ENCODE measurements around the gene SIM2. TPM values are rescaled to one million over a fixed set of nuclear protein-coding genes. Genes with fewer than 3 reads are reported as not detected.

SIM2 gene
- total and polyA plus RNA-seq, 2 of the 13 experiments (the other 11 are each of a cell fraction or from before 2014, with no cell fraction given), result 0.36 to 0.53 TPM

DNA sequence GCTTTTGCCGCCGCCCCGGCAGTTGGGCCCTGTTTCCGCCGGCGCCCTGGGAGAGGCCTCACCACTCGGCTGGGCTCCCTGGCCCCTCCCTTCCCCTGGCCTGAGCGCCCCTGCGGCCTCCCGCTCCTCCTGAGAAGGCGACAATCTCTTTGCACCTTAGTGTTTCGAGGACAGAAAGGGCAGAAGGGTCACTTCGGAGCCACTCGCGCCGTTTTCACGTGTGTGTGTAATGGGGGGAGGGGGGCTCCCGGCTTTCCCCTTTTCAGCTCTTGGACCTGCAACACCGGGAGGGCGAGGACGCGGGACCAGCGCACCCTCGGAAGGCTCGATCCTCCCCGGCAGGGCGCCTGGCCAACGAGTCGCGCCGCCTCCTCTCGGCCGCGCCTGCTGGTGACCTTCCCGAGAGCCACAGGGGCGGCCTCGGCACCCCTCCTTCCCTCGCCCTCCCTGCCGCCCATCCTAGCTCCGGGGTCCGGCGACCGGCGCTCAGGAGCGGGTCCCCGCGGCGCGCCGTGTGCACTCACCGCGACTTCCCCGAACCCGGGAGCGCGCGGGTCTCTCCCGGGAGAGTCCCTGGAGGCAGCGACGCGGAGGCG lies 432 bp upstream of the SIM2 start (continued):
- TF ChIP-seq, protein P1, sequence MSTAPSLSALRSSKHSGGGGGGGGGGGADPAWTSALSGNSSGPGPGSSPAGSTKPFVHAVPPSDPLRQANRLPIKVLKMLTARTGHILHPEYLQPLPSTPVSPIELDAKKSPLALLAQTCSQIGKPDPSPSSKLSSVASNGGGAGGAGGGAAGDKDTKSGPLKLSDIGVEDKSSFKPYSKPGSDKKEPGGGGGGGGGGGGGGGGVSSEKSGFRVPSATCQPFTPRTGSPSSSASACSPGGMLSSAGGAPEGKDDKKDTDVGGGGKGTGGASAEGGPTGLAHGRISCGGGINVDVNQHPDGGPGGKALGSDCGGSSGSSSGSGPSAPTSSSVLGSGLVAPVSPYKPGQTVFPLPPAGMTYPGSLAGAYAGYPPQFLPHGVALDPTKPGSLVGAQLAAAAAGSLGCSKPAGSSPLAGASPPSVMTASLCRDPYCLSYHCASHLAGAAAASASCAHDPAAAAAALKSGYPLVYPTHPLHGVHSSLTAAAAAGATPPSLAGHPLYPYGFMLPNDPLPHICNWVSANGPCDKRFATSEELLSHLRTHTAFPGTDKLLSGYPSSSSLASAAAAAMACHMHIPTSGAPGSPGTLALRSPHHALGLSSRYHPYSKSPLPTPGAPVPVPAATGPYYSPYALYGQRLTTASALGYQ (CRISPR knock-in tag; IDR thresholded peaks at IDR 0.05), result no peak
- TF ChIP-seq, protein P2, sequence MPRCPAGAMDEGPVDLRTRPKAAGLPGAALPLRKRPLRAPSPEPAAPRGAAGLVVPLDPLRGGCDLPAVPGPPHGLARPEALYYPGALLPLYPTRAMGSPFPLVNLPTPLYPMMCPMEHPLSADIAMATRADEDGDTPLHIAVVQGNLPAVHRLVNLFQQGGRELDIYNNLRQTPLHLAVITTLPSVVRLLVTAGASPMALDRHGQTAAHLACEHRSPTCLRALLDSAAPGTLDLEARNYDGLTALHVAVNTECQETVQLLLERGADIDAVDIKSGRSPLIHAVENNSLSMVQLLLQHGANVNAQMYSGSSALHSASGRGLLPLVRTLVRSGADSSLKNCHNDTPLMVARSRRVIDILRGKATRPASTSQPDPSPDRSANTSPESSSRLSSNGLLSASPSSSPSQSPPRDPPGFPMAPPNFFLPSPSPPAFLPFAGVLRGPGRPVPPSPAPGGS (CRISPR knock-in tag; IDR thresholded peaks at IDR 0.05), result 0 out of 2 replicates have a peak, but pooled peaks have one; percentile 5
- TF ChIP-seq, protein P3, sequence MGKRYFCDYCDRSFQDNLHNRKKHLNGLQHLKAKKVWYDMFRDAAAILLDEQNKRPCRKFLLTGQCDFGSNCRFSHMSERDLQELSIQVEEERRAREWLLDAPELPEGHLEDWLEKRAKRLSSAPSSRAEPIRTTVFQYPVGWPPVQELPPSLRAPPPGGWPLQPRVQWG (CRISPR knock-in tag; IDR thresholded peaks at IDR 0.05; ENCODE audit: borderline replicate concordance, low read depth), result no peak
- TF ChIP-seq NPAS2 (CRISPR knock-in tag; IDR thresholded peaks at IDR 0.05; ENCODE audit: borderline replicate concordance) (no peak), SOX13 (IDR thresholded peaks at IDR 0.05) (no peak), SOX13 (CRISPR knock-in tag; conservative IDR thresholded peaks at IDR 0.05 in 1 of 2, IDR thresholded peaks at IDR 0.05 in 1 of 2) (no peak), MTA3 (CRISPR knock-in tag; IDR thresholded peaks at IDR 0.05) (no peak), ZFX (CRISPR knock-in tag; IDR thresholded peaks at IDR 0.05; ENCODE audit: low read depth) (peak; percentile 55), KDM3A (CRISPR knock-in tag; IDR thresholded peaks at IDR 0.05; ENCODE audit: low read depth) (0 out of 2 replicates have a peak, but pooled peaks have one; percentile 19), ZNF205 (CRISPR knock-in tag; IDR thresholded peaks at IDR 0.05) (no peak), ZNF761 (CRISPR knock-in tag; conservative IDR thresholded peaks at IDR 0.05) (no peak), HNRNPH1 (optimal IDR thresholded peaks at IDR 0.05; ENCODE audit: low read depth, low read length) (no peak), MAFK (conservative IDR thresholded peaks at IDR 0.05 in 1 of 2, IDR thresholded peaks at IDR 0.05 in 1 of 2; ENCODE audit: low read length in 2 of 2) (no peak), HMG20B (CRISPR knock-in tag; conservative IDR thresholded peaks at IDR 0.05) (no peak), ZNF841 (CRISPR knock-in tag; IDR thresholded peaks at IDR 0.05; ENCODE audit: borderline replicate concordance) (no peak)
- TF ChIP-seq, protein P4, sequence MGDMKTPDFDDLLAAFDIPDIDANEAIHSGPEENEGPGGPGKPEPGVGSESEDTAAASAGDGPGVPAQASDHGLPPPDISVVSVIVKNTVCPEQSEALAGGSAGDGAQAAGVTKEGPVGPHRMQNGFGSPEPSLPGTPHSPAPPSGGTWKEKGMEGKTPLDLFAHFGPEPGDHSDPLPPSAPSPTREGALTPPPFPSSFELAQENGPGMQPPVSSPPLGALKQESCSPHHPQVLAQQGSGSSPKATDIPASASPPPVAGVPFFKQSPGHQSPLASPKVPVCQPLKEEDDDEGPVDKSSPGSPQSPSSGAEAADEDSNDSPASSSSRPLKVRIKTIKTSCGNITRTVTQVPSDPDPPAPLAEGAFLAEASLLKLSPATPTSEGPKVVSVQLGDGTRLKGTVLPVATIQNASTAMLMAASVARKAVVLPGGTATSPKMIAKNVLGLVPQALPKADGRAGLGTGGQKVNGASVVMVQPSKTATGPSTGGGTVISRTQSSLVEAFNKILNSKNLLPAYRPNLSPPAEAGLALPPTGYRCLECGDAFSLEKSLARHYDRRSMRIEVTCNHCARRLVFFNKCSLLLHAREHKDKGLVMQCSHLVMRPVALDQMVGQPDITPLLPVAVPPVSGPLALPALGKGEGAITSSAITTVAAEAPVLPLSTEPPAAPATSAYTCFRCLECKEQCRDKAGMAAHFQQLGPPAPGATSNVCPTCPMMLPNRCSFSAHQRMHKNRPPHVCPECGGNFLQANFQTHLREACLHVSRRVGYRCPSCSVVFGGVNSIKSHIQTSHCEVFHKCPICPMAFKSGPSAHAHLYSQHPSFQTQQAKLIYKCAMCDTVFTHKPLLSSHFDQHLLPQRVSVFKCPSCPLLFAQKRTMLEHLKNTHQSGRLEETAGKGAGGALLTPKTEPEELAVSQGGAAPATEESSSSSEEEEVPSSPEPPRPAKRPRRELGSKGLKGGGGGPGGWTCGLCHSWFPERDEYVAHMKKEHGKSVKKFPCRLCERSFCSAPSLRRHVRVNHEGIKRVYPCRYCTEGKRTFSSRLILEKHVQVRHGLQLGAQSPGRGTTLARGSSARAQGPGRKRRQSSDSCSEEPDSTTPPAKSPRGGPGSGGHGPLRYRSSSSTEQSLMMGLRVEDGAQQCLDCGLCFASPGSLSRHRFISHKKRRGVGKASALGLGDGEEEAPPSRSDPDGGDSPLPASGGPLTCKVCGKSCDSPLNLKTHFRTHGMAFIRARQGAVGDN (CRISPR knock-in tag; IDR thresholded peaks at IDR 0.05), result peak; percentile 67
- TF ChIP-seq, protein P5, sequence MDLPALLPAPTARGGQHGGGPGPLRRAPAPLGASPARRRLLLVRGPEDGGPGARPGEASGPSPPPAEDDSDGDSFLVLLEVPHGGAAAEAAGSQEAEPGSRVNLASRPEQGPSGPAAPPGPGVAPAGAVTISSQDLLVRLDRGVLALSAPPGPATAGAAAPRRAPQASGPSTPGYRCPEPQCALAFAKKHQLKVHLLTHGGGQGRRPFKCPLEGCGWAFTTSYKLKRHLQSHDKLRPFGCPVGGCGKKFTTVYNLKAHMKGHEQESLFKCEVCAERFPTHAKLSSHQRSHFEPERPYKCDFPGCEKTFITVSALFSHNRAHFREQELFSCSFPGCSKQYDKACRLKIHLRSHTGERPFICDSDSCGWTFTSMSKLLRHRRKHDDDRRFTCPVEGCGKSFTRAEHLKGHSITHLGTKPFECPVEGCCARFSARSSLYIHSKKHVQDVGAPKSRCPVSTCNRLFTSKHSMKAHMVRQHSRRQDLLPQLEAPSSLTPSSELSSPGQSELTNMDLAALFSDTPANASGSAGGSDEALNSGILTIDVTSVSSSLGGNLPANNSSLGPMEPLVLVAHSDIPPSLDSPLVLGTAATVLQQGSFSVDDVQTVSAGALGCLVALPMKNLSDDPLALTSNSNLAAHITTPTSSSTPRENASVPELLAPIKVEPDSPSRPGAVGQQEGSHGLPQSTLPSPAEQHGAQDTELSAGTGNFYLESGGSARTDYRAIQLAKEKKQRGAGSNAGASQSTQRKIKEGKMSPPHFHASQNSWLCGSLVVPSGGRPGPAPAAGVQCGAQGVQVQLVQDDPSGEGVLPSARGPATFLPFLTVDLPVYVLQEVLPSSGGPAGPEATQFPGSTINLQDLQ (CRISPR knock-in tag; IDR thresholded peaks at IDR 0.05), result no peak

Measured in HepG2 (cell line).